SKM-1 (cell line): ENCODE data around the gene ANLN.

Experiments used
- DNase-seq: peaks from one replicate; lab custom pipeline; 2025; ENCODE audit not compliant: unreplicated experiment; lab: John Stamatoyannopoulos, UW

Gene ANLN, protein sequence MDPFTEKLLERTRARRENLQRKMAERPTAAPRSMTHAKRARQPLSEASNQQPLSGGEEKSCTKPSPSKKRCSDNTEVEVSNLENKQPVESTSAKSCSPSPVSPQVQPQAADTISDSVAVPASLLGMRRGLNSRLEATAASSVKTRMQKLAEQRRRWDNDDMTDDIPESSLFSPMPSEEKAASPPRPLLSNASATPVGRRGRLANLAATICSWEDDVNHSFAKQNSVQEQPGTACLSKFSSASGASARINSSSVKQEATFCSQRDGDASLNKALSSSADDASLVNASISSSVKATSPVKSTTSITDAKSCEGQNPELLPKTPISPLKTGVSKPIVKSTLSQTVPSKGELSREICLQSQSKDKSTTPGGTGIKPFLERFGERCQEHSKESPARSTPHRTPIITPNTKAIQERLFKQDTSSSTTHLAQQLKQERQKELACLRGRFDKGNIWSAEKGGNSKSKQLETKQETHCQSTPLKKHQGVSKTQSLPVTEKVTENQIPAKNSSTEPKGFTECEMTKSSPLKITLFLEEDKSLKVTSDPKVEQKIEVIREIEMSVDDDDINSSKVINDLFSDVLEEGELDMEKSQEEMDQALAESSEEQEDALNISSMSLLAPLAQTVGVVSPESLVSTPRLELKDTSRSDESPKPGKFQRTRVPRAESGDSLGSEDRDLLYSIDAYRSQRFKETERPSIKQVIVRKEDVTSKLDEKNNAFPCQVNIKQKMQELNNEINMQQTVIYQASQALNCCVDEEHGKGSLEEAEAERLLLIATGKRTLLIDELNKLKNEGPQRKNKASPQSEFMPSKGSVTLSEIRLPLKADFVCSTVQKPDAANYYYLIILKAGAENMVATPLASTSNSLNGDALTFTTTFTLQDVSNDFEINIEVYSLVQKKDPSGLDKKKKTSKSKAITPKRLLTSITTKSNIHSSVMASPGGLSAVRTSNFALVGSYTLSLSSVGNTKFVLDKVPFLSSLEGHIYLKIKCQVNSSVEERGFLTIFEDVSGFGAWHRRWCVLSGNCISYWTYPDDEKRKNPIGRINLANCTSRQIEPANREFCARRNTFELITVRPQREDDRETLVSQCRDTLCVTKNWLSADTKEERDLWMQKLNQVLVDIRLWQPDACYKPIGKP

GRCh38 chr7:36389371-36390198 lies at the start of gene ANLN:
ANLN (plus strand) TSS chr7:36389862; CDS start chr7:36390027, 165 bp downstream.
- DNase-seq: peak; percentile 85

- DNase-seq: no peak
Observed at GRCh38 chr7:36343548-36343947, 46.1 kb upstream of the ANLN start.

- no peak for DNase-seq
Observed at GRCh38 chr7:36344622-36345021, 45.0 kb upstream of the ANLN start.

DNA sequence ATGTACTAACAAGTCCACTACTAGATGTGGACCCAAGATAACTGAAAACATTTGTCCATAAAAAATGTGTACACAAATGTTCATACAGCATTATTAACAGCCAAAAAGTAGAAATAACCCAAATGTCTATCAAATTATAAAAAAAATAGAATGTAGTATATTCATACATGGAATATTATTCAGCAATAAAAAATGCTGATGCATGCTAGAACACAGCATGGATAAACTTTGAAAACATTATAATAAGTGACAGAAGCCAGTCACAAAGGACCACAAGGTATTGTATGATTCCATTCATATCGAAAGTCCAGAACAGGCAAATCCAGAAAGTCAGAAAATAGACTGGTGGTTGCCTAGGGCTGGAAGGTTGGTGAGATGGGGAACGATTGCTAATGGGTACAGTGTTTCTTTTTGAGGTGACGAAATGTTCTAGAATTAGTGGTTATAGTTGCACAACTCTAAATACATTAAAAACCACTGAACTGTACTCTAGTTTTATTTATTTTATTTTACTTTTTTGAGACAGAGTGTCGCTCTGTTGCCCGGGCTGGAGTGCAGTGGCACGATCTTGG lies 43.3 kb upstream of the ANLN start:
- DNase-seq: no peak

- DNase-seq: no peak
Observed at GRCh38 chr7:36348256-36348655, 41.4 kb upstream of the ANLN start.

DNA sequence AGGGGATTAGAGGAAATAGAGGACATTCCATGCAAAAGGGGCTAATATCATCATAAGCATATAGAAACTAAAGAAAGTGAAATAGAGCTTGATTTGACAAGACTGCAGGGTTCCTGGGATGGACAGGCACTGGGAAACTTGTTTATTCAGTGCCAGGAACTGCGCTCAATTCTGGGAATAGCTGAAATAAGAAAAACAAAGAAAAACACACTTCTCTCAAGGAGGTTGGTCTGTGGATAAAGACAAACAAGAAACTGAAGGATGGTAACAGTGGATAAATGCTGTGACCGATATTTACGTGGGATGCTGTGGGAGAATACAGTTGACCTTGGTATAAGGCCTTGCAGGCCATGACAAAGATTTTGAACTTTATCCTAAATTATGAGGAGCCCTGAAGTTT lies 40.9 kb upstream of the ANLN start:
- DNase-seq: no peak

GRCh38 chr7:36349626-36350025 lies 40.0 kb upstream of the ANLN start:
- DNase-seq: no peak

- no peak for DNase-seq
Observed at GRCh38 chr7:36355490-36355889, 34.2 kb upstream of the ANLN start.

DNA sequence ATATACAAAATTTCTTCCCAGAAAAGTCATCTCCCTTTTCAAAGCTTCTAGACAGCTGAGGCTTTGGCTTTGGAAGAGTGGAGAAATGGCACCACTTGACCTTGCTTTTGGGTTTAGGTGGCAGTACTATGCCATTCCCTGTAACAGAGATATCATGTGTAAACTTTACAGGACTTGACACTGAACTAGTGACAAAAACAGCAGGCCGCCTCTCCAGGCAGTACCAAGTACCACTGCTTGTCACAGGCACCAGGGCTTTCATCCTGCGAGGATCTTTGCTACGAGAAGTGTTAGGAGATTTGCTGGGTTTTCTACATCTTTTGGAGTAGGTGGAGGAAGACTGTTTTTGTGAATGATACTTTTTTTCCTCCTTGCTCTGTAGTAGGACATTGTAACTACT lies 32.6 kb upstream of the ANLN start:
- DNase-seq: no peak

- no peak for DNase-seq
Observed at GRCh38 chr7:36358589-36358988, 31.1 kb upstream of the ANLN start.

DNA sequence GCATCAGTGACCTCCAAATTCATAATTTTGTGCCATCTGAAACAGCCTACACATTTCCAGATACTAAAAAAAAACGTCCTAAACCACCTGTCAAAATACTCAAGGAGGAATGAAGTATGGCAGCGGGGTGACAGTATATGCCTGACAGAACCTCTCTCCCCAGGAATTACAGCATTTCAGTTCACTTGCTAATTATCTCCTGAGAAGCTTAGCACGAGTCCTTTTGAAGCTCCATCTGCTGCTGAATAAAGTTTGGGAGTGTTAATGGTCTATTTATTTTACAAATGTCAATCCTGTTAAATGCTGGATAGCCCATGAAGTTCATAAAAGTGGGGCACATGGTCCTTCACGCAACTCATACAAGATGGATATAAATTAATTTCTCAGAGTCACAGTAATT lies 29.4 kb upstream of the ANLN start:
- no peak for DNase-seq

DNA sequence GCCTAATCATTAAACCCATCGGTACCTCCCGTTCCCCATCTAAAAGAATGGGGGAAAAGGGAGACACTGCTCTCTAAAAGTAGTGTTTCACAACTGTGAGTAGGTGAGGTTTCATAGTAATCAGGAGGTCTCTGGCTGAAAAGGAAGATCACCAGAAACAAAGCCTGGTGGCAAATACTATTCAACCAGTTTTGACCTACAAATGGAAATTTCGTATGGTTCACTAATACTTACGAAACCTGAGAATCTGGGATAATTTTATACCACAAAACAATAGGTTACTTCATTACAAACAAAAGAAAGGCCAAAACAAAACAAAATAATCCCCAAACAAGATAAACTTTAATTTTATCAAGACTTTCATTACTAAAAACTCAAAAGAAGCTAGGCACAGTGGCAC lies 28.4 kb upstream of the ANLN start:
- DNase-seq: no peak

DNA sequence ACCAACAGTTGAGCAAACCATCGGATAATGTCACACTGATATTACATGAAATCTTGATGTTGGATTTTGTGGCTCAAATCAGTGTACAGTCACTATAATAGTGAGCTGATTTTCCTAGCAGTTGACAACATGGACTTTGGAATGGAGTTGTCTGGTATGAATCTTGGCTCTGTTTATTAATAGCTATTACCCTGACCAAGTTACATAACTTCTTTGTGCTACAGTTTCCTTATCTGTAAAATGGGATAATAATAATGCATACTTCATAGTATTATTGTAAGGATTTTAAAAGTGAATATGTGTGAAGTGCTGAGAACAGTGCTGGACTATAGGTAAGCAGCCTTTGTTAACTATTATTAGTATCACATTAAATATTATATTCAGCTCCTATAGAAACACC lies 26.1 kb upstream of the ANLN start:
- no peak for DNase-seq

DNA sequence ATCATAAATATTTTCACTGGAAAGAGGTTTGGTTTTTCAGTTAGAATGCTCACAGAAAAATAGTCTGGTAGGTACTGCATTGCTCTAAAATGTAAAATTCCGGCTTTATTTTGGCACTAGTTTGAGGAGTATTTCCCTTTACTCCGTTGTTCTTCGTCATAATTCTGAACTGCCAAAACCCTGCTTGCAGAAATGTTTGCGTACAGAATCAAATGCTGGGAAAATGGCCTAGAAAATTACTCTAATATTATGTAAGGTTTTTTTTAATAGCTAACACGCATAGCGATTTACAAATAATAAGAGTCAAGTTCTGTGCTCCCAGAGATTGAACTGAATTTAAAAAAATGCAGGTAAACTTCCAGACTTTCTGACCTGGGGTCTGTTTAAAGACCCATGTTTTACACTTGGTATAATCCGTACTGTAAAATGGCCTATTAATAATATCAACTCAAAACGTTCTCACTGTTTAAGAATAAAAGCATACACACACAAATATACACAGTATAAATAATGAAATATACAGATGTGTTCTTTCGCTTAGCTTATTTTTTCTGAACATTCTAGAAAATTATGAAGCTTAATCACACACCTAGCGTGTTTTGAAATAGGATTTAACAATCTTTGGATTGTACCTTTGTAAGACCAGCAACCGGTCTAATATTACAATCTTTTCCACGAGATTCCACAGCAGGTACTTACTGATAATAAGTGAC lies 23.5 kb upstream of the ANLN start:
- DNase-seq: no peak

- DNase-seq: peak; percentile 87
Observed at GRCh38 chr7:36366718-36367560, 22.7 kb upstream of the ANLN start.

DNA sequence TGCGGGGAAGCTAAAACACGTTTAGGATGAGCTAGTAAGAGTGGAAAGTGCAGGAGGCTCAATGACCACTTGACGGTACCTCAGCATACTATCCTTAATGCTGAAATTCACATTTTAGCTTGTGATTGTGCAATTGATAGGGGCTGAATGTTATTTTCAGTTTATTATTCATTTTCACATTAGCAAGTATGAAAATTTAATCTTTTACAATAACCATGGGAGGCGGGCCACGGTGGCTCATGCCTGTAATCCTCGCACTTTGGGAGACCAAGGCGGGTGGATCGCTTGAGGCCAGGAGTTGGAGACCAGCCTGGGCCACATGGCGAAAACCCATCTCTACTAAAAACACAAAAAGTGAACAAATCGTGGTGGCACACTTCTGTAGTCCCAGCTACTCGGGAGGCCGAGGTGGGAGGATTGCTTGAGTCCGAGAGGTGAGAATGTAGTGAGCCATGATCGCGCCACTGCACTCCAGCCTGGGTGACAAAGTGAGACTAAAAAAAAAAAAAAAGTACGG lies 22.0 kb upstream of the ANLN start:
- DNase-seq: no peak

- no peak for DNase-seq
Observed at GRCh38 chr7:36368496-36368895, 21.2 kb upstream of the ANLN start.

- DNase-seq: no peak
Observed at GRCh38 chr7:36369171-36369570, 20.5 kb upstream of the ANLN start.

- DNase-seq: no peak
Observed at GRCh38 chr7:36370046-36370445, 19.6 kb upstream of the ANLN start.
